NCI-H2029 (cell line): Measurements from ENCODE around the gene WSCD1.

ENCODE experiments used
- DNase-seq: peaks from one replicate; lab custom pipeline; 2025; lab: John Stamatoyannopoulos, UW

The WSCD1 gene

GRCh38 chr17:6108382-6108781 lies 38.2 kb downstream of the WSCD1 start:
- no peak for DNase-seq

GRCh38 chr17:6108987-6109386 lies 38.8 kb downstream of the WSCD1 start:
- no peak for DNase-seq

GRCh38 chr17:6109536-6109935 lies 39.4 kb downstream of the WSCD1 start:
- no peak for DNase-seq

GRCh38 chr17:6110088-6110487 lies 39.9 kb downstream of the WSCD1 start:
- no peak for DNase-seq

- no peak for DNase-seq
These were observed 40.4 kb downstream of the WSCD1 start for GRCh38 chr17:6110592-6110991.

GRCh38 chr17:6120351-6120750 lies 50.2 kb downstream of the WSCD1 start:
- DNase-seq = no peak

- DNase-seq = no peak
These were observed 54.7 kb downstream of the WSCD1 start for GRCh38 chr17:6124856-6125255.

- no peak for DNase-seq
These were observed 56.6 kb downstream of the WSCD1 start for GRCh38 chr17:6126768-6127167.

- DNase-seq = no peak
These were observed 64.5 kb downstream of the WSCD1 start for GRCh38 chr17:6134721-6135120.

- no peak for DNase-seq
These were observed 65.1 kb downstream of the WSCD1 start for GRCh38 chr17:6135236-6135635.

GRCh38 chr17:6135996-6136395 lies 65.8 kb downstream of the WSCD1 start:
- no peak for DNase-seq

- DNase-seq = peak; percentile 11
These were observed 67.7 kb downstream of the WSCD1 start for GRCh38 chr17:6137716-6138502.

GRCh38 chr17:6138761-6139446 lies 68.7 kb downstream of the WSCD1 start:
- no peak for DNase-seq

- no peak for DNase-seq
These were observed 69.3 kb downstream of the WSCD1 start for GRCh38 chr17:6139447-6139832.

GRCh38 chr17:6140188-6140587 lies 70.0 kb downstream of the WSCD1 start:
- DNase-seq = no peak

- DNase-seq = no peak
These were observed 70.7 kb downstream of the WSCD1 start for GRCh38 chr17:6140728-6141330.

- DNase-seq = no peak
These were observed 72.5 kb downstream of the WSCD1 start for GRCh38 chr17:6142701-6143100.

GRCh38 chr17:6145946-6146345 lies 75.8 kb downstream of the WSCD1 start:
- DNase-seq = no peak

GRCh38 chr17:6147042-6147441 lies 76.9 kb downstream of the WSCD1 start:
- no peak for DNase-seq

- DNase-seq = no peak
These were observed 83.2 kb downstream of the WSCD1 start for GRCh38 chr17:6153375-6153774.

GRCh38 chr17:6157716-6158115 lies 87.5 kb downstream of the WSCD1 start:
- DNase-seq = no peak

GRCh38 chr17:6159541-6160231 lies 89.5 kb downstream of the WSCD1 start:
- peak; percentile 37 for DNase-seq

GRCh38 chr17:6160232-6160555 lies 90.0 kb downstream of the WSCD1 start:
- DNase-seq = no peak
